ENCODE data around the gene NME7. TPM values are rescaled to one million over a fixed set of nuclear protein-coding genes. Genes with fewer than 3 reads are reported as not detected.
"Not testable (repeated sequence)": the region's sequence is repeated elsewhere in the genome, so short reads cannot be mapped to it uniquely, and the experiment has no call there.

NME7 gene
- total RNA-seq (2012; rRNA removed): 19.0 and 26.4 TPM in 2 replicates

GRCh38 chr1:169367686-169368405 is at the start of gene NME7, which contains the start of gene BLZF1:
NME7 (minus strand) TSS chr1:169367797; CDS start chr1:169367710, 87 bp downstream.
BLZF1 (plus strand) TSS chr1:169368195; CDS start chr1:169369523, 1,328 bp downstream.
- Histone ChIP-seq H3K9me3 (replicated peaks; ENCODE audit: low read length) (peaks cover 4% of the 10 kb centered on the region), H3K4me2 (ENCODE audit: low read length) (peak within 1 kb of the TSS; percentile 90), H3K9ac (ENCODE audit: low read depth, low read length) (peak within 1 kb of the TSS; percentile 94), H3K27me3 (ENCODE audit: control insufficient read depth, insufficient read depth, low read length) (no peaks in the 10 kb centered on the region), H3K4me3 (ENCODE audit: low read length) (peak within 1 kb of the TSS; percentile 92), H3K4me1 (ENCODE audit: control insufficient read depth, insufficient read depth, low read length) (peaks cover 24% of the 10 kb centered on the region), H3K36me3 (ENCODE audit: insufficient read depth, low read length) (peaks cover 21% of the 10 kb centered on the region)

GRCh38 chr1:169414952-169415351 is 47.4 kb upstream of the NME7 start:
- no peaks in the 10 kb centered on the region for H3K36me3 ChIP-seq (ENCODE audit: insufficient read depth, low read length)
- no peaks in the 10 kb centered on the region for H3K4me1 ChIP-seq (ENCODE audit: control insufficient read depth, insufficient read depth, low read length)
- no peak overlapping the region for H3K4me3 ChIP-seq (ENCODE audit: low read length)

GRCh38 chr1:169408340-169408739 is 40.7 kb upstream of the NME7 start:
- H3K36me3 ChIP-seq (ENCODE audit: insufficient read depth, low read length); H3K27me3 ChIP-seq (ENCODE audit: control insufficient read depth, insufficient read depth, low read length); H3K4me3 ChIP-seq (ENCODE audit: low read length); H3K9me3 ChIP-seq (replicated peaks; ENCODE audit: low read length); H3K9ac ChIP-seq (ENCODE audit: low read depth, low read length); H3K4me1 ChIP-seq (ENCODE audit: control insufficient read depth, insufficient read depth, low read length); H3K4me2 ChIP-seq (ENCODE audit: low read length): not testable (repeated sequence)

More at GRCh38 chr1:169414952-169415351, 47.4 kb upstream of the NME7 start:
- no peak overlapping the region for H3K4me2 ChIP-seq (ENCODE audit: low read length)
- no peaks in the 10 kb centered on the region for H3K9me3 ChIP-seq (replicated peaks; ENCODE audit: low read length)
- H3K9ac ChIP-seq (ENCODE audit: low read depth, low read length): no peak overlapping the region
- H3K27me3 ChIP-seq (ENCODE audit: control insufficient read depth, insufficient read depth, low read length): no peaks in the 10 kb centered on the region

- not testable (repeated sequence) for H3K4me3 ChIP-seq (ENCODE audit: low read length)
These were observed 35.0 kb upstream of the NME7 start for GRCh38 chr1:169402578-169402977.

GRCh38 chr1:169395955-169396354 is 28.4 kb upstream of the NME7 start:
- no peak overlapping the region for H3K4me3 ChIP-seq (ENCODE audit: low read length)

More at GRCh38 chr1:169402578-169402977, 35.0 kb upstream of the NME7 start:
- H3K36me3 ChIP-seq (ENCODE audit: insufficient read depth, low read length); H3K9me3 ChIP-seq (replicated peaks; ENCODE audit: low read length); H3K4me1 ChIP-seq (ENCODE audit: control insufficient read depth, insufficient read depth, low read length); H3K27me3 ChIP-seq (ENCODE audit: control insufficient read depth, insufficient read depth, low read length); H3K4me2 ChIP-seq (ENCODE audit: low read length); H3K9ac ChIP-seq (ENCODE audit: low read depth, low read length): not testable (repeated sequence)

GRCh38 chr1:169392406-169392805 is 24.8 kb upstream of the NME7 start:
- Histone ChIP-seq H3K4me3 (ENCODE audit: low read length) (no peak overlapping the region), H3K4me1 (ENCODE audit: control insufficient read depth, insufficient read depth, low read length) (no peaks in the 10 kb centered on the region), H3K4me2 (ENCODE audit: low read length) (no peak overlapping the region), H3K9me3 (replicated peaks; ENCODE audit: low read length) (no peaks in the 10 kb centered on the region), H3K27me3 (ENCODE audit: control insufficient read depth, insufficient read depth, low read length) (no peaks in the 10 kb centered on the region), H3K9ac (ENCODE audit: low read depth, low read length) (no peak overlapping the region), H3K36me3 (ENCODE audit: insufficient read depth, low read length) (peaks cover 49% of the 10 kb centered on the region)

More at GRCh38 chr1:169395955-169396354, 28.4 kb upstream of the NME7 start:
- Histone ChIP-seq H3K36me3 (ENCODE audit: insufficient read depth, low read length) (peaks cover 22% of the 10 kb centered on the region), H3K4me1 (ENCODE audit: control insufficient read depth, insufficient read depth, low read length) (no peaks in the 10 kb centered on the region), H3K4me2 (ENCODE audit: low read length) (no peak overlapping the region), H3K9ac (ENCODE audit: low read depth, low read length) (no peak overlapping the region), H3K9me3 (replicated peaks; ENCODE audit: low read length) (no peaks in the 10 kb centered on the region), H3K27me3 (ENCODE audit: control insufficient read depth, insufficient read depth, low read length) (no peaks in the 10 kb centered on the region)

- Histone ChIP-seq H3K9me3 (replicated peaks; ENCODE audit: low read length) (no peaks in the 10 kb centered on the region), H3K4me1 (ENCODE audit: control insufficient read depth, insufficient read depth, low read length) (no peaks in the 10 kb centered on the region), H3K9ac (ENCODE audit: low read depth, low read length) (no peak overlapping the region), H3K27me3 (ENCODE audit: control insufficient read depth, insufficient read depth, low read length) (no peaks in the 10 kb centered on the region), H3K4me3 (ENCODE audit: low read length) (no peak overlapping the region), H3K36me3 (ENCODE audit: insufficient read depth, low read length) (peaks cover 65% of the 10 kb centered on the region), H3K4me2 (ENCODE audit: low read length) (no peak overlapping the region)
These were observed 22.7 kb upstream of the NME7 start for GRCh38 chr1:169390303-169390702.

GRCh38 chr1:169387399-169387798 is 19.8 kb upstream of the NME7 start:
- peaks cover 5% of the 10 kb centered on the region for H3K4me1 ChIP-seq (ENCODE audit: control insufficient read depth, insufficient read depth, low read length)
- no peaks in the 10 kb centered on the region for H3K27me3 ChIP-seq (ENCODE audit: control insufficient read depth, insufficient read depth, low read length)
- no peak overlapping the region for H3K9ac ChIP-seq (ENCODE audit: low read depth, low read length)
- no peak overlapping the region for H3K4me3 ChIP-seq (ENCODE audit: low read length)
- no peak overlapping the region for H3K4me2 ChIP-seq (ENCODE audit: low read length)
- H3K9me3 ChIP-seq (replicated peaks; ENCODE audit: low read length): no peaks in the 10 kb centered on the region
- H3K36me3 ChIP-seq (ENCODE audit: insufficient read depth, low read length): peaks cover 78% of the 10 kb centered on the region

- Histone ChIP-seq H3K9ac (ENCODE audit: low read depth, low read length) (no peak overlapping the region), H3K36me3 (ENCODE audit: insufficient read depth, low read length) (peaks cover 80% of the 10 kb centered on the region), H3K4me2 (ENCODE audit: low read length) (no peak overlapping the region), H3K4me1 (ENCODE audit: control insufficient read depth, insufficient read depth, low read length) (peaks cover 5% of the 10 kb centered on the region), H3K4me3 (ENCODE audit: low read length) (no peak overlapping the region), H3K9me3 (replicated peaks; ENCODE audit: low read length) (no peaks in the 10 kb centered on the region), H3K27me3 (ENCODE audit: control insufficient read depth, insufficient read depth, low read length) (no peaks in the 10 kb centered on the region)
These were observed 15.9 kb upstream of the NME7 start for GRCh38 chr1:169383449-169383848.

GRCh38 chr1:169381162-169381561 is 13.6 kb upstream of the NME7 start:
- no peak overlapping the region for H3K4me2 ChIP-seq (ENCODE audit: low read length)
- no peaks in the 10 kb centered on the region for H3K9me3 ChIP-seq (replicated peaks; ENCODE audit: low read length)
- no peak overlapping the region for H3K4me3 ChIP-seq (ENCODE audit: low read length)
- H3K36me3 ChIP-seq (ENCODE audit: insufficient read depth, low read length): peaks cover 85% of the 10 kb centered on the region
- peaks cover 5% of the 10 kb centered on the region for H3K4me1 ChIP-seq (ENCODE audit: control insufficient read depth, insufficient read depth, low read length)
- H3K9ac ChIP-seq (ENCODE audit: low read depth, low read length): no peak overlapping the region
- H3K27me3 ChIP-seq (ENCODE audit: control insufficient read depth, insufficient read depth, low read length): no peaks in the 10 kb centered on the region

GRCh38 chr1:169371404-169371803 is 3.8 kb upstream of the NME7 start:
- Histone ChIP-seq H3K36me3 (ENCODE audit: insufficient read depth, low read length) (peaks cover 34% of the 10 kb centered on the region), H3K4me1 (ENCODE audit: control insufficient read depth, insufficient read depth, low read length) (peaks cover 14% of the 10 kb centered on the region), H3K27me3 (ENCODE audit: control insufficient read depth, insufficient read depth, low read length) (no peaks in the 10 kb centered on the region), H3K4me3 (ENCODE audit: low read length) (no peak overlapping the region), H3K9ac (ENCODE audit: low read depth, low read length) (no peak overlapping the region), H3K9me3 (replicated peaks; ENCODE audit: low read length) (no peaks in the 10 kb centered on the region), H3K4me2 (ENCODE audit: low read length) (no peak overlapping the region)

GRCh38 chr1:169368406-169368769 is 791 bp upstream of the NME7 start:
- Histone ChIP-seq H3K9ac (ENCODE audit: low read depth, low read length) (peak overlapping the region; percentile 94), H3K9me3 (replicated peaks; ENCODE audit: low read length) (peaks cover 4% of the 10 kb centered on the region), H3K4me3 (ENCODE audit: low read length) (peak overlapping the region; percentile 92), H3K4me2 (ENCODE audit: low read length) (peak overlapping the region; percentile 77), H3K27me3 (ENCODE audit: control insufficient read depth, insufficient read depth, low read length) (no peaks in the 10 kb centered on the region), H3K36me3 (ENCODE audit: insufficient read depth, low read length) (peaks cover 26% of the 10 kb centered on the region), H3K4me1 (ENCODE audit: control insufficient read depth, insufficient read depth, low read length) (peaks cover 20% of the 10 kb centered on the region)

All from skeletal muscle satellite cell (primary cell).